D721Med (cell line): ENCODE data around the gene PSMD5.
A peak's percentile ranks its signal among the peaks of the same experiment; 100 is the strongest.
"Not testable (repeated sequence)": the region's sequence is repeated elsewhere in the genome, so short reads cannot be mapped to it uniquely, and the experiment has no call there.

Experiments used
- DNase-seq: peaks from one replicate; pipeline ENCODE4 v3.0.0; 2011; ENCODE audit warnings: low spot score; ENCODE audit not compliant: insufficient read length
- FAIRE-seq: peaks from 2 replicates; lab custom pipeline; 2011; peaks lifted over from hg19 to GRCh38; lab: Jason Lieb, UNC
- CTCF ChIP-seq: IDR thresholded peaks from 2 replicates; pipeline ENCODE4 v1.5.1; 2012; ENCODE audit warnings: mild to moderate bottlenecking, control low read depth; ENCODE audit not compliant: insufficient read depth; ENCODE audit errors: missing control alignments

PSMD5 gene

GRCh38 chr9:120815075-120815474, 27.6 kb downstream of the PSMD5 start:
- TF ChIP-seq CTCF: no peak
- FAIRE-seq: peak; percentile 82
- no peak for DNase-seq

- no peak for TF ChIP-seq CTCF
- DNase-seq (no peak), FAIRE-seq (no peak)
Measured at GRCh38 chr9:120808931-120809330, 33.8 kb downstream of the PSMD5 start.

- FAIRE-seq (no peak), DNase-seq (no peak)
- no peak for TF ChIP-seq CTCF
Measured at GRCh38 chr9:120807607-120808379, 34.9 kb downstream of the PSMD5 start.

GRCh38 chr9:120804784-120805363, 37.8 kb downstream of the PSMD5 start:
- not testable (repeated sequence) for FAIRE-seq, DNase-seq

GRCh38 chr9:120801441-120801840, 41.3 kb downstream of the PSMD5 start:
- no peak for FAIRE-seq
- no peak for TF ChIP-seq CTCF
- no peak for DNase-seq

- DNase-seq (peak; percentile 70), FAIRE-seq (no peak)
- TF ChIP-seq CTCF: no peak
Measured at GRCh38 chr9:120792898-120793765, 49.6 kb downstream of the PSMD5 start, which contains the start of gene FBXW2. Gene FBXW2, minus strand, starts transcription at chr9:120793416. Its CDS starts 5,158 bp downstream, at chr9:120788258.

GRCh38 chr9:120791161-120791560, 51.6 kb downstream of the PSMD5 start:
- FAIRE-seq (no peak), DNase-seq (no peak)
- no peak for TF ChIP-seq CTCF
